GM11168 (cell line): ENCODE measurements around the gene CABP4.

Experiments
- in situ Hi-C: fragments of 300-500 bp; cut with MboI; formaldehyde crosslinking; loops from one replicate; pipeline ENCODE4 v1.12.0; 2022; ENCODE audit warnings: low sequenced_read_pairs; ENCODE audit not compliant: unreplicated experiment

Gene CABP4

DNA sequence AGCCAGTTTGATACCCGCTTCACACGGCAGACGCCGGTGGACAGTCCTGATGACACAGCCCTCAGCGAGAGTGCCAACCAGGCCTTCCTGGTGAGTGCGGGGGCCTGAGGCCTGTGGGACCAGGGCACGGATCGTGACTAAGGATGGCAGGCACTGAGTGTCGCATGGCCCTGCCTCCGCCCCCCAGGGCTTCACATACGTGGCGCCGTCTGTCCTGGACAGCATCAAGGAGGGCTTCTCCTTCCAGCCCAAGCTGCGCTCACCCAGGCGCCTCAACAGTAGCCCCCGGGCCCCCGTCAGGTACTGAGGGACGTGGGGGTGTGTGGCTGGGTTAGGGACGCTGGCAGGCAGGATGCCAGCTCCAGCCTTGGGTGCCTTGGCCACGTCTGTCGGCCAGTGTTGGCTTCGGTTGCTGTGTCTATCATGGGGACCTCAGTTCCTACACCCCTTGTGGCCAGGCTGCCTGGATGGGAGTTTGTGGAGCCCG lies 20.7 kb upstream of the CABP4 start:
- in situ Hi-C loops: no loop called here

DNA sequence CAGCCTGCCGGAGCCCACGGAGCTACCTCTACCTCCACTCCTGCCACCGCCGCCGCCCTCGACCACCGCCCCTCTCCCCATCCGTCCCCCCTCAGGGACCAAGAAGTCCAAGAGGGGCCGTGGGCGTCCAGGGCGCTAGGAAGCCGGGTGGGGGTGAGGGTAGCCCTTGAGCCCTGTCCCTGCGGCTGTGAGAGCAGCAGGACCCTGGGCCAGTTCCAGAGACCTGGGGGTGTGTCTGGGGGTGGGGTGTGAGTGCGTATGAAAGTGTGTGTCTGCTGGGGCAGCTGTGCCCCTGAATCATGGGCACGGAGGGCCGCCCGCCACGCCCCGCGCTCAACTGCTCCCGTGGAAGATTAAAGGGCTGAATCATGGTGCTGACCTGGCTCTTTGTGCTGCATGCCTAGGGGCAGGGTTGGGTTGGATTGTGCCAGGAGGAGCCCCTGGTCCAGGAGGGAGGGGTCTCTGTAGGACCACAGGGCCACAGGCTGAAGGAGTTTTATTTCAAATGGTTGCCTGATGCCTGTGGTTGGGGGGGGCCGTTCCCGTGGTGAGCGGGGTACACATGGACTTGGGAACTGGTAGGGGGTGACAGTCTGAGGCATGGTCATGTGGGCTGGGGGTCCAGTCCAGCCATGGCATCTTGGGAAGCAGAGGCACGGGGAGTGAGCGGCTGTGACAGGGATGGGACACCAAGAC lies 20.0 kb upstream of the CABP4 start:
- in situ Hi-C loops: no loop called here

DNA sequence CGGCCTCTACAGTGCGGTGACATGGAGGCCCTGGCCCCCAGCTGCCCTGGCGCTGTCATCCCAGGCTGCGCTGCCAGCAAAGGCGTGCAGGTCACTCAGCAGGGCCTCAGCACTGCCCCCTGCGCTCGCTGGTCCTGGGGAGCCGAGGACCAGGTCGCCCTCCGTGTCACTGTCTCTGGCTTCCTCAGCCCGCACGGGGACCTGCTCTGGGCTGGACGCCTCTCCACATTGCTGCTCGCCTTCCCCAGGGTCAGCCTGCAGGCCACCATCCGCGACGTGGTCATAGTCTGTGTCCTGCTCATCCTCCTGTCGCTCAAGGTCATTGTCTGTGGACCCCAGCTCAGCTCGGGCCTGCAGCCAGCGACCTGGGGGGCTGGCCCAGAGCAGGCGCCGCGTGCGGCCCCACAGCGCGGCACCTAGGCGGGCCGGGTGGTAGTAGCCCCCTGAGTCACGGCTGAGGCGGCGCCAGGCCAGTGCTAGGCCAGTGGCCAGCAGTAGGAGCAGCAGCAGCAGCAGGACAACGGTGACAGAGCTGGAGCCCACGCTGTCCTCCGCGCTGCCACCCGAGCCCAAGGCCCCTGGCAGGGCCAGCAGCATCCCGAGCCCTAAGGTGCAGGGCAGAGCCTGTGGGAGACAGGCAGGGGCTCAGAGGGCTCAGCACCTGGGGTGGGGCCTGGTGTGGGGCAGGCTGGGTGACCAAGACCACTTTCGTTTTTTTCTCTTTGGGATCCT lies 19.3 kb upstream of the CABP4 start:
- in situ Hi-C loops: no loop called here

DNA sequence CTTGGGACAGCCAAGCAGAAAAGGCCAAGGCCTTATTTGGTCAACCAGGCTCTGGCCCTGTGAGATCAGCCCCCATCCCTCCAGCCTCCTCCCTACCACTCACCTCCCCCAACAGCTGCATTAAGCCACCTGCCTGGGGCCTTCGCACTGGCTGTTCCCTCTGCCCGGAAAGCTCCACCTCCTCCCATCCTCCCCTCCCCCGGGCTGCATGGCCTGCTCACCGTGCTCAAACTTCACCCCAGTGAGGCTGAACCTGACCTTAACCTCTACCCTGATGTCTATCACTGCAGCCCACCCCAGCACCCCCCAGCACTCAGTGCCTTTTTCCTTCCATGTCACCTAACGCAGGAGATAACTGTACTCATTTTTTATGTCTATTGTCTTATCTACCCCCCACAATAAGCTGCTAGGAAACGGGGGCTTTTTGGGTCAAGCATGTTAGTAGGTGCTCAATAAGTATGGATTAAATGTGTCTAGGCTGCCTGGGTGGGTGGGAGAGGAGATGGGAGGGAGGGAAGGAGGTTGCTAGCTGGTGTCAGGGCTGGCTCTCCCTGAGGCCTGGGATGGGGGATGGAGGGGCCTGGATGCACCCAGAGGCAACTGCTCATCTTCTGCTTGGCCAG lies 18.6 kb upstream of the CABP4 start:
- in situ Hi-C loops: no loop called here

DNA sequence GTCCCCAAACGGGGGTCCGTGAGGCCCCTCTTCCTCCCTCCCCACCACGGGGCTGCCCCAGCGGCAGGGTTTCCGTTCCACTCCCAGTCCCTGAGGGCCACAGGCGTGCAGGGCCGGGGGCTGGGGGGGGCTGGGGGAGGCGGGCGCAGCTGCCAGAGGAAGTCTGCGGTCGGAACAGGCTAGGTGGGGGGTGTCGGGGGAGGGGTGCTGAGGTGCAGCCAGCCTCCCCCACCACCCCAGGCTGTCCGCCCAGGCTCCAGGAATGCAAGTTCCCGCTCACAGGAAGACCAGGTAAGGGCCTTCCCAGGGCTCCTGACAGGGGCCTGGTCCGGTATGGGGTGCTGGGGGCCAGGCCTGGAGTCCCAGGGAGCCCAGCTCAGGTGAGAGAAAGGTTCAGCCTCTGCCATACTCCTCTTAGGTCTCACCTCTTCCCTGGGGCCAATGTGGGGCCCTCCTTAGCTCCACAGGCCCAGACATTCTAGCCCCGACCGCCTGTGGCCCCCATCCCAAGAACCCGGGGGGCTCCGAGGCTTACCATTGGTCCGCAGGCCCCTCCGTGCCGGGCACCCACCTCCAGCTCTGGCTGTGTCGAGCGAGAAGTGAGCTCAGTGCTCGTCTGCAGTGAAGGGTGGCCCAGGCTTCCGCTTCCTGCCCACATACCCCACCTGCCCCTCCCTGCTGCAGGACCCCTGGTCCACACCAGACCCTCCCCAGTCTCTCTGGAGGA lies 17.9 kb upstream of the CABP4 start, which contains the start of gene PTPRCAP:
Gene PTPRCAP, minus strand, starts transcription at position 601 of the 727 bp plus-strand sequence. Its CDS starts 63 bp downstream, at position 538.
- in situ Hi-C loops: no loop called here

DNA sequence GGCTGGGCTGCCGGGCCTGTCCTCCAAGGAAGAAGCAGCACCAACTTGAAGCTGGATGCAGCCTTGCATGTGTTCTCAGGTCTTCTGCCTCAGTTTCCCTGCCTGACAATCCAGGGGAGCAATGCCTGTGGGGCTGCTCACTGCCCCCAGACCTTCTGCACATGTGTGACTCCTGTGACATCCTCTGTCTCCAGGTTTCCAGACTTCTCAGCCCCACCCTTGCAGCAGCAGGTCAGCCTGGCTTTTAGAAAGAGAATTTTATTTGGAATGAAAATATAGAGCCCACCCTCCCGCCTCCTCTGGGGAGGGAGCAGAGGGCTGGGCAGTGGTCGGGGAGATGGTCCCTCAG lies 17.4 kb upstream of the CABP4 start:
- in situ Hi-C loops: no loop called here

DNA sequence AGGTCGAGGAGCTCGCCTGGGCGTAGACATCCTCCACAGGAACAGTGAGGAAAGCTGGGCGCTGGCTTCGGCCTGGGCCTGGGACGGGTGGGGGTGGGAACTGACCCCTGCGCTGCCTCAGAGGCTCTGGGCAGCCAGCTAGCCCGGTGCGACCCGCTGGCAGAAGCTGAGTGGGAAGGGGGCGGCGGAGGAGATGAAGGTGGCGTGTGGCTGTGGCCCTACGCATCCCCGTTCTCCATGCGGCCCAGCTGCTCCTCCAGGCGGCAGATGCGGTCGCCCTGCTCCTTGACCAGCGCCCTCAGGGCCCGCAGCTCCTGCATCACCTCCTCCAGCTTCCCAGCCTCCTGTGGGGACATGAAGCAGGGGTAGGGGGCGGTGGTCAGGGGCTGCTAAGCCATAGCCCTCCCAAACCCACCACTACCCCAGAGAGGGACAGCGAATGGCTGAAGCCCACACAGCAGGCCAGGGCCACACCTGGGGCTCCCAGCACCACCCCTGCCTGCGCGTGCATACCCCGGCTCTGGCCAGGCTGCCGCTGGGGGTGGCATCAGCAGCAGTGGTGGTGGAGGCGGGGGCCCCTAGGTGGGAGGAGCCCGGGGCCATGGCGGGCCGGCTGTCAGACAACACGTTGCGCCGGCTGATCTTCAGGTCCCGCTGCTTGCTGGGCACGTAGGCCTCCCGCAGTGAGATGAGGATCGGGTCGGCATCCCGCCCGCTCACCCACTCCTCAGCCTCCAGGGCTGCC lies 16.8 kb upstream of the CABP4 start:
- in situ Hi-C loops: no loop called here

DNA sequence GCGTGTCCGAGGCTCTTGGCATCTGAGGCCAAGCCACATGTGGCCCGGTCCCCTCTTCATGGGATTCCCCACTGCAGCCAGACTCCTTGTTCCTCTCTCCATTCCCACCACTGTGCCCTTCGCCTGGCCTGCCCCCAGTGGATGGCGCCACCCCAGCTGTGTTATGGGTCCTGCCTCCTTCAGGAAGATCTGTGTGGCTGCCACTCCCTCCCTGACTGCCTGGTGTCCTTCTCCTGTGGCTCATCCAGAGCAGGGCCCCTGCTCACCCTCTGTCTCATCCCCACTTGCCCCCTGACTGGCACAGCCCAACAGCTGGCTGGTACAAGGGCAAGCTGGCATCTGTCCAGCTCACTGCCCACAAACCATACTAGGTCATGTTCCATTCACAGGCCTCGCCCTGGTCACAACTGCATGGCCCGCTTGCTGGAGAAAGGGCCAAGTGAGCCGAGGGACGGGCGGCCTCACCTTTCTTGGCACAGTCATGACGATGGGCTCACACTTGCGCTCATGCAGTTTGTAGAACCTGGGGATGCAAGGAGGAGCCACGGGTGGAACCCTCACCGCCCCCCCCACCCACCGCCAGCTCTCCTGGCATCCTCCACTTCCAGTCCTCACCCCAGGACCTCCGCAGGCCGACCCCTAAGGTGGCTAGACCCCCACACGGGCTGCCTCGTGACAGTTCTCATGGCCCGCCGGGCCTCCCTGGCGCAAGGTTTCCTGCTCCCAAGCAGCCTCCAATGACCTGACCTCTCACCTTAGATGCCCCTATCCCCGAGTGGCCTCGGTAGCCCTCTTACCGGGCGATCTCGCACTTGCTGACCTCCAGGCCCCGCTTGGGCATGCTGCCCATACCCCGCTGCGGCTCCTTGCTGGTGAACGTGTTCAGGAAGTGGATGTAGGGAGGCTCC lies 15.6 kb upstream of the CABP4 start:
- in situ Hi-C loops: no loop called here

DNA sequence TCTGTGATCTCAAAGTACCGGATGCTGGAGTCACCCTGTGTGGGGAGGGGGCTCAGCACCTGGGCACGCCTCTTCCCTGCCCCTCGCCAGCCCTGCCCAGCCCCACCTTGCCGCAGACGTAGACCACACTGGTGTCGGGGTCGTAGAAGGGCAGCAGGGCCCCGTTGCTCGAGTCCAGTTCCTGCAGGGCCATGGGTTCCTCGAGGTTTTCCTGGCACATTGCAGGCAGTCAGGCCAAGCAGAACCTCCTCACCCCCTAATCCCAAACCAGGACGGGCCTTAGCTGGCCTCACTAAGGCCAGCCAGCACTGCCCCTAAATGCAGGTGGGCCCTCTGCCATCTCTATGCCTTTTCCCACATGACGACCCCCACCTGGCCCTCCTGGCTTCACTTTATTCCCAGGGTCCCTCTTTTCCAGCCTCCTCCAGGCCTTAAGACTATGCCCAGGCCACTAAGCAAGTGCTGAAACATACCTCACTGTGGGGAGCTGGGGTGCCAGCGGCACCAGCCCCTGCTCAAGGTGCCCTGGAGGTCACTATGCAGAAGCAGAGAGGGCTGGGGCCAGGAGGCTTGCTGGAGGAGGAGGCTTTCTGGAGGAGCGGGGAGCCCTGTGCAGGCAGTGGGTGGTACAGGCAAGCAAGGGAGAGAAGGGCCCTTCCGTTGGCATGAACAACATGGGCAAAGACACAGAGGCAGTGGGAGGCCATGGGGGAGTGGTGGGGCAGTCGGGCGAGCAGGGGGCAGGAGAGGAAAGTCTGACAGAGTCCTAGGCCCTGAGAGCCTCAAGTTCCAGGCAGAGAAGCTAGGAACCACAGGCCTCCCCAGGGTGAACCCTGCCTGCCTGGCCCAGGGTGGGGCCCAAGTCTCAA lies 14.7 kb upstream of the CABP4 start:
- in situ Hi-C loops: no loop called here

DNA sequence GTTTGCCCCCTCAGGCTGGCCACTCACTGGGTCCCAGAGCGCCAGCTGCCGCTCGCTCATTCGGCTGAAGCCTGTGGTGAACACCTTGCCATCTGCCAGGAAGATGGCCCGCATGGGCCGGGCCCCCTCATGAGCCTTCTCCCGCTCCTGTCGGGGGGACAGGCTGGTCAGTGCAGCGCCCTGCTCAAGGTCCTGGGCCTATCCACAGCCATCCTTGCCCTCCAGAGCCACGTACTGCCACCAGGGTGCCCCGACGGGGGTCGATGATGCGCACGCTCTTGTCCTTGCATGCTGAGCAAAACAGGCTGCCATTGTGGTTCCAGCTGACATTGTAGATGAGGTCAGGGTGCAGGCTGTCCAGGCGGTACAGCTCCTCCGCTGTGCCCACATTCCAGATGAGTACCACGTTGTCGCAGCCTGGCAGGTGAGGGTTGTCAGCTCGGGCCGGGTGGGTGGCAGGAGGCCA lies 14.0 kb upstream of the CABP4 start:
- in situ Hi-C loops: no loop called here

DNA sequence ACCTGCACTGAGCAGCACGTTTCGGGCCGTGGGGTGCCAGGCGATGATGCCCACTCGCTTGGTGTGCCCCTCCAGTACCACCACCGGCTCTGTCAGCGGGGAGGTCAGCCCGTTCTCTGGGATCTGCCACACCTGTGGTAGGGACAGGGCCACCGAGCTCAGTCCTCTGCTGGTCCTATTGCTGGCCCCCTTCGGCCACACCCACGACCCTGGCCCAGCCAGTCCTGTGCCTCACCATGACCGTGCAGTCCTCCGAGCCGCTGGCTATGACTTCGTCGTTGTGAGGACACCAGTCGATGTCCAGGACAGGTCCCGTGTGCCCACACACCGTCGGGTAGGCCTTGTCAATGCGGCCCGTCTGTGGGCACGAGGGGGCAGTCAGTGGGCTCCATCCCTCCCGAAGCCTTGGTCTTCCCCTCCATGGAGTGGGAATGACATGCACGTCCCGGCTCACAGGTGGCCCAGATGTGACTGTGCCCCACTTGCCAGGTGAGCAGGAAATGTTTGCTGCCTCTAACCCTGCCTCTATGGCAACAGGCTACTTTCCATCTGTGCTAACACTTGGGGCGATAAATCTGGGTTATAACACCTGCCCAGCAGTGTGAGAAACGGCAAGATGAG lies 13.3 kb upstream of the CABP4 start:
- in situ Hi-C loops: no loop called here

DNA sequence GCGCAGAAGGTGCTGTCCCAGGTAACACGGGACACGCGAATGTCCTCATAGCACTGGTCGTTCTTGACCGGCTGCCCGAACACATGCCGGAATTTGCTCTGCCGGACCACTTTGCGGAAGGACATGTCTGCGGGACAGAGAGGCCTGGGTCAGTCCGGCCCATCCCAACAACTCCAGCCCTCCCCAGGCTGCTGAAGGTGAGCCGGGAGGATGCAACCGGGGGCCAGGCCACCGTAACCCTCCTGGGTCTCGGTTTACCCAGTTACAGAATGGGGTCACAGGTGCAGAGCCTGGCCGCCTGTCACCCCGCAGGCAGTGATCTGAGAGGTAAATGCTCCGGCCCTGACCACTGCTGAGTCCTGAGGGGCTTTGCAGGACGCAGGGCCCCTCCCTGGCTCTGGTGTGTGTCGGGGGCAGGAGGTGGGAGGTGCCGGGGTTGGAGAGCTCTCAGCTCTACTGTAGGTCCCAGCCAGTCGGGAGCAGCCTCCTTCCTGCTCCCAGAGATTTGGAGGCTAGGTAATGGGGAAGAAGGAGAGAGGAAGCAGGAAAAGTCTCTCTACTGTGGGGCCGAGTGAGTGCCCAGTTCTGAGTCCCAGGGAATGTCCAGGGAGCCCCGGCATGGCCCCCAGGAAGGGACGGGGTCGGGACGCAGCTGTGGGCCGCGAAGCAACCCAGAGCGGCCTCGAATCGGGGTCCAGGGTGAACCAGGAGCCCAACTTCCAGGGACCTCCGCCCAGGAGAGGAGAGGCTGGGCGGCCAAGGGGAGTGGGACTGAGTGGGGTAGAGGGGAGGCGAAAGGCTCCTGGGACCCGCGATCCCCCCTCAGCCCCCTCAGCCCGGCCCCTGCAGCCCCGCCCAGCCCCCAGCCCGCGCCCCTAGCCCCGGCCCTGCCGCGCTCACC lies 12.4 kb upstream of the CABP4 start:
- in situ Hi-C loops: no loop called here

DNA sequence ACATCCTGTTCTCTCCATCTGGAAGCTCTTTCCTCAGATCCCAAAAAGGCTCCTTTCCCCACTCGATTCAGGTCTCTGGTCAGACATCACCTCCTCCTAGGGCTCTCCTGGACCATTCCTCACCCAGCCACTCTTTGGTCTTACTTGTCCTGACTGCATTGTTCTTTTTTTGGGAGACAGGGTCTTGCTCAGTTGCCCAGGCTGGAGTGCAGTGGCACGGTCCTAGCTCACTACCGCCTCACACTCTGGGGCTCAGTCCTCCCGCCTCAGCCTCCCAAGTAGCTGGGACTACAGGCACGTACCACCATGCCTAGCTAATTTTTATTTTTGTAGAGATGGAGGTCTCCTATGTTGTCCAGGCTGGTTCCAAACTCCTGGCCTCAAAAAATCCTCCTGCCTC lies 9.6 kb upstream of the CABP4 start:
- in situ Hi-C loops: no loop called here

DNA sequence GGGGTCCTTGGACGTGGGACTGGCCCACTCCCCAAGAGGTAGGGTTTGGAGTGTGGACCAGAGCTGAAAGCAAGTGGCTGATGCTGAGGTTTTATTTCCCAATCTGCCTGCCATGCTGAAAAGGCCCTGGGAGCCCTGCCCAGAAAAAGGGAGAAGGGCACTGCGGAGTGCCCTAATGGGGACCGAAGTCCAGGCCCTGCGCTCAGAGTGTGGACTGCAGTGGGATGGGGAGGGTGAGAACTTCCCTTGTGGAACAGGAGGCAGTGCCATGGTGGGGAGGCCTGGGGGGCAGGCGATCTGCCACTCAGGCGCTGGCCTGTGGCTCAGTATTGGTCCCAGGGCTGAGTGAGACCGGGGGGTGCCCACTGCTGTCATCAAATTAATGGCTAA lies 6.9 kb upstream of the CABP4 start:
- in situ Hi-C loops: no loop called here

DNA sequence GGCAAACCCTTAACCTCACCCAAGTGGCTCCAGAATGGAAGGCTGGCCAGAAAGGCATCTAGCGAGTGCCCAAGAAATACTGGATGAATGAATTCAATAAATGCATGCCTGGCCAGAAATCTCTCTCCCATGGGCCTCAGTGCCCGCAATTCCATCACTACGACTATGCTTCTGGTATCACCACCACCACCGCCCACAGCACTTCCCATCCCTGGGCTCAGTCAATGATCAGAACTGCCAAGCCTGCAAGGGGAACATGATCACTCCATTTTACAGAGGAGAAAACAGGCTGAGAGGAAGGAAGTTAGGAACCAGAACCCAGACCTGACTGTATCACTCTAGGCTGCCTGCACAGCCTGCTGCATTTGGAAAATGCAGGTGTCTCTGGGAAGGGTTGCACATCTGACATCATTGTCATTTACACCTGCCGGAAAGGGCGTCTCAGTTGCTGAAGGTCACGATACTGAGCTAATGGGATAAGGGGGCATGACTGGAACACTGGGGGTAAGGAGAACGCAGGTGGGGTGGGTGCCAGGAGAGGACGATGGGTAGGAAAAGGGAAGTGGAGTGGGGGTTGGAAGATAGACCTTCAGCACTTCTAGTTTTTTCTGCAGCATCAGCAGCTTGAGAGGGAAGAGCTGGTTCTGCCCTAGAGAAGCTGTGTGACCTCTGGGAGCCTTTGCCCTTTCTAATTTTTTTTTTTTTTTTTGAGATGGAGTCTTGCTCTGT lies 5.9 kb upstream of the CABP4 start:
- in situ Hi-C loops: no loop called here
